Loucy (cell line): ENCODE data around the gene ATP8A1.

ENCODE experiments used
- EZH2phosphoT487 ChIP-seq: fragments of 200-600 bp; IDR thresholded peaks from 2 replicates; pipeline ENCODE4 v1.6.1; 2018; ENCODE audit warnings: antibody characterized with exemption, mild to moderate bottlenecking, moderate library complexity, borderline replicate concordance
- TF ChIP-seq, protein P1 (sequence below): fragments of 200-600 bp; sonication (generic); conservative IDR thresholded peaks from 2 replicates; pipeline ENCODE4 v1.5.1; 2014; ENCODE audit warnings: mild to moderate bottlenecking, antibody characterized with exemption, low read length

DNA sequence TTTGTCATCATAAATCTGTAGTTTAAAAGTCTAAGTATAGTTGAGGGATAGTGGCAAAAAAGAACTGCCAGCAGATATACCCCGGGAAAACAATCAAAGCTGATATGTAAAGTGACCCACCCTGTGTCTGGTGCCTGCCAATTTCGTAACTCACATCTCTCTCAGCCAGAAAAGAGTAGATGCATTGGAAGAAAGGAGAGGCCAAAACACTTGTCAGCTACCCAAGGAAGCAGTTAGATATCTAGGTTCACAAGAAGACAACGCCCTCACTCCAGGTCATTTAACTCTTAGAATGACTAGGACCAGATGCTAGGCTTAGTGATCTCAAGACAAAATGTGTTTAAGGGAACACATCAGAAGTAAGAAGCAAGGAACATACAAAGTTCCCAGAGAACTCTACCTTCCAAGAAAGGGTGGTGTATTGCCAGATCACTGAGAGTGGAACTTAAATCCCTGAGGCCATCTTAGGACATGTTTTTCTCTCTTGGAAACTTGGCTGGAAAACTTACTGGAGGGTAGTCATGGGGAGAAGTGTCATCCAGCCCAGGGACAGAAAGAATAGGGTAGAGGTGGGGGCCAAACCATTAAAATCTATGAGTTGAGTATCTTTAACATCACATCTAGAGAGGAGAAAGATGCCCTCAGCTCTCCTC lies 133.7 kb downstream of the ATP8A1 start:
- TF ChIP-seq, protein P1, sequence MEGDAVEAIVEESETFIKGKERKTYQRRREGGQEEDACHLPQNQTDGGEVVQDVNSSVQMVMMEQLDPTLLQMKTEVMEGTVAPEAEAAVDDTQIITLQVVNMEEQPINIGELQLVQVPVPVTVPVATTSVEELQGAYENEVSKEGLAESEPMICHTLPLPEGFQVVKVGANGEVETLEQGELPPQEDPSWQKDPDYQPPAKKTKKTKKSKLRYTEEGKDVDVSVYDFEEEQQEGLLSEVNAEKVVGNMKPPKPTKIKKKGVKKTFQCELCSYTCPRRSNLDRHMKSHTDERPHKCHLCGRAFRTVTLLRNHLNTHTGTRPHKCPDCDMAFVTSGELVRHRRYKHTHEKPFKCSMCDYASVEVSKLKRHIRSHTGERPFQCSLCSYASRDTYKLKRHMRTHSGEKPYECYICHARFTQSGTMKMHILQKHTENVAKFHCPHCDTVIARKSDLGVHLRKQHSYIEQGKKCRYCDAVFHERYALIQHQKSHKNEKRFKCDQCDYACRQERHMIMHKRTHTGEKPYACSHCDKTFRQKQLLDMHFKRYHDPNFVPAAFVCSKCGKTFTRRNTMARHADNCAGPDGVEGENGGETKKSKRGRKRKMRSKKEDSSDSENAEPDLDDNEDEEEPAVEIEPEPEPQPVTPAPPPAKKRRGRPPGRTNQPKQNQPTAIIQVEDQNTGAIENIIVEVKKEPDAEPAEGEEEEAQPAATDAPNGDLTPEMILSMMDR = no peak
- TF ChIP-seq EZH2phosphoT487 = no peak
